Spleen (tissue), 11 donors: ENCODE data around the gene MUSTN1. TPM values are rescaled to one million over a fixed set of nuclear protein-coding genes. Genes with fewer than 3 reads are reported as not detected.

Experiments used
- DNase-seq: peaks from one replicate; pipeline ENCODE4 v3.0.0-alpha.2; 2020
- H3K27ac ChIP-seq, 8 donors: fragments of 200-600 bp; sonication (generic) in 7 of 8; 1 replicate in 4 of 8; 2 replicates in 4 of 8; pipeline versions ENCODE4 v1.5.0 to v1.8.0; 2016 to 2021; ENCODE audit warnings: inconsistent platforms in 4 of 8, mild to moderate bottlenecking in 4 of 8, moderate library complexity in 1 of 8
- H3K27me3 ChIP-seq, 7 donors: fragments of 200-600 bp; sonication (generic) in 6 of 7; replicated peaks in 1 of 7; 1 replicate in 4 of 7; 2 replicates in 3 of 7; pipeline versions ENCODE4 v1.5.0 to v1.8.0; 2016 to 2021; ENCODE audit warnings: inconsistent platforms in 3 of 7, mild to moderate bottlenecking in 1 of 7
- H3K36me3 ChIP-seq, 6 donors: fragments of 200-600 bp; sonication (generic) in 5 of 6; 1 replicate in 4 of 6; 2 replicates in 2 of 6; pipeline versions ENCODE4 v1.5.0 to v1.8.0; 2016 to 2021; ENCODE audit warnings: inconsistent platforms in 2 of 6
- H3K4me1 ChIP-seq, 6 donors: fragments of 200-600 bp; sonication (generic) in 5 of 6; 1 replicate in 3 of 6; 2 replicates in 3 of 6; pipeline versions ENCODE4 v1.5.0 to v1.8.0; 2016 to 2021; ENCODE audit warnings: inconsistent platforms in 3 of 6
- H3K4me3 ChIP-seq, 8 donors: fragments of 200-600 bp; sonication (generic) in 7 of 8; 1 replicate in 4 of 8; 2 replicates in 4 of 8; pipeline versions ENCODE4 v1.5.0 to v1.8.0; 2016 to 2021; ENCODE audit warnings: inconsistent platforms in 4 of 8, mild to moderate bottlenecking in 4 of 8, moderate library complexity in 2 of 8
- H3K9me3 ChIP-seq, 8 donors: fragments of 200-600 bp; sonication (generic) in 7 of 8; 1 replicate in 4 of 8; 2 replicates in 4 of 8; pipeline versions ENCODE4 v1.5.0 to v1.8.0; 2016 to 2021; ENCODE audit warnings: inconsistent platforms in 4 of 8
- CTCF ChIP-seq, 11 experiments: fragments of 200-600 bp in 7 of 11; fragments of 450-650 bp in 4 of 11; sonication (generic) in 4 of 11; IDR thresholded peaks in 8 of 11; conservative IDR thresholded peaks in 3 of 11; 1 replicate in 7 of 11; 2 replicates in 4 of 11; pipeline versions ENCODE4 v1.4.0 to v1.8.0; 2016 to 2021; ENCODE audit warnings: antibody characterized with exemption in 11 of 11, inconsistent platforms in 4 of 11, mild to moderate bottlenecking in 1 of 11
- POLR2A ChIP-seq, 3 donors: fragments of 450-650 bp; IDR thresholded peaks; one replicate each; pipeline ENCODE4 v1.5.1; 2017; ENCODE audit warnings: antibody characterized with exemption in 3 of 3, mild to moderate bottlenecking in 1 of 3
- POLR2AphosphoS5 ChIP-seq, 3 donors: sonication (generic); formaldehyde crosslinking; IDR thresholded peaks; one replicate each; pipeline ENCODE4 v1.5.1; 2017; ENCODE audit warnings: antibody characterized with exemption in 3 of 3
- WGBS, 5 donors: extraction: QIAGEN DNeasy Blood & Tissue Kit in 3 of 5; methylation state at CpG; one replicate each; pipeline versions ENCODE4 v1.1.5 to v1.1.7; 2013 to 2018; 5-methylcytosine and 5-hydroxymethylcytosine counted together
- intact Hi-C: fragments of 100-400 bp; cut with DNase I; formaldehyde crosslinking; loops from one replicate; pipeline ENCODE4 v1.15.0; 2023; ENCODE audit warnings: low total_unique reads
- polyA plus RNA-seq, 3 donors: library from polyadenylated mRNA; stranded (reverse); fragments of 200-250 nt; gene quantifications; one replicate each; pipeline ENCODE4 v1.2.1, GENCODE V29; 2013
- total RNA-seq, 7 donors: library from RNA; depleted of rRNA in 3 of 7; stranded (reverse); fragments of >200 nt in 3 of 7; fragmentation: NEBNext Ultra II Directional in 4 of 7; extraction: Animal tissue kit (Norgen Biotek cat#: 25700) in 4 of 7; gene quantifications; one replicate each; pipeline versions ENCODE4 v1.1.0 to v1.2.1, GENCODE V29; 2016 to 2021
- donor health status: healthy with polysubstance abuse.
- donor health status: DM: no; HTN: no; CAD: no; lungs with moderate emphysema.
- donor health status: DM: no; HTN: no; CAD: no.
- donor health status: Bipolar disorder and iron deficiency.
- donor health status: healthy.
- donor health status: DM: no; HTN: no; CAD: no.
- donor health status: DM: yes; HTN: yes; CAD: no.

MUSTN1 gene
- total and polyA plus RNA-seq, 10 donors = 2.5 to 17.8 (median 5.4) TPM; not detected in 2

GRCh38 chr3:52856666-52857065 is 21.8 kb upstream of the MUSTN1 start:
- WGBS, 5 donors = 76 to 85% (median 80%) methylated on average over 5 of the region's 5 CpGs
- no peaks in the 10 kb centered on the region for H3K9me3 ChIP-seq
- no peak overlapping the region for H3K4me3 ChIP-seq
- H3K27me3 ChIP-seq = no peaks in the 10 kb centered on the region
- DNase-seq = no peak
- TF ChIP-seq POLR2AphosphoS5 (IDR thresholded peaks at IDR 0.05) = no peak
- no peak for TF ChIP-seq POLR2A (IDR thresholded peaks at IDR 0.05)
- no peak for TF ChIP-seq CTCF (IDR thresholded peaks at IDR 0.05 in 8 of 11, conservative IDR thresholded peaks at IDR 0.05 in 3 of 11)
- H3K4me1 ChIP-seq = no peaks in the 10 kb centered on the region
- no peak overlapping the region for H3K27ac ChIP-seq
- intact Hi-C loops = no loop called here
- peaks cover 0 to 74% (median 19%) of the 10 kb centered on the region in 6 donors for H3K36me3 ChIP-seq

- Histone ChIP-seq H3K4me3 (no peak overlapping the region), H3K27ac (no peak overlapping the region), H3K27me3 (no peaks in the 10 kb centered on the region), H3K4me1 (no peaks in the 10 kb centered on the region), H3K9me3 (no peaks in the 10 kb centered on the region), H3K36me3 (peaks cover 0 to 85% (median 40%) of the 10 kb centered on the region in 6 donors)
- DNase-seq = no peak
- 92 to 100% (median 97%) methylated on average over 2 of the region's 2 CpGs for WGBS, 5 donors
- intact Hi-C loops = no loop called here
- TF ChIP-seq CTCF (IDR thresholded peaks at IDR 0.05 in 8 of 11, conservative IDR thresholded peaks at IDR 0.05 in 3 of 11) (no peak), POLR2A (IDR thresholded peaks at IDR 0.05) (no peak), POLR2AphosphoS5 (IDR thresholded peaks at IDR 0.05) (no peak)
These were observed 19.2 kb upstream of the MUSTN1 start for GRCh38 chr3:52854013-52854412.

GRCh38 chr3:52852419-52852818 is 17.6 kb upstream of the MUSTN1 start:
- peaks cover 0 to 98% (median 54%) of the 10 kb centered on the region in 6 donors for H3K36me3 ChIP-seq
- no peaks in the 10 kb centered on the region for H3K9me3 ChIP-seq
- intact Hi-C loops = no loop called here
- H3K27ac ChIP-seq = no peak overlapping the region
- TF ChIP-seq CTCF (IDR thresholded peaks at IDR 0.05 in 8 of 11, conservative IDR thresholded peaks at IDR 0.05 in 3 of 11) = no peak
- no peak for TF ChIP-seq POLR2AphosphoS5 (IDR thresholded peaks at IDR 0.05)
- no peak for TF ChIP-seq POLR2A (IDR thresholded peaks at IDR 0.05)
- 52 to 76% (median 63%) methylated on average over 2 of the region's 2 CpGs for WGBS, 5 donors
- no peaks in the 10 kb centered on the region for H3K4me1 ChIP-seq
- H3K4me3 ChIP-seq = no peak overlapping the region
- DNase-seq = peak; percentile 5
- no peaks in the 10 kb centered on the region for H3K27me3 ChIP-seq

GRCh38 chr3:52851348-52851747 is 16.5 kb upstream of the MUSTN1 start:
- peaks cover 0 to 97% (median 56%) of the 10 kb centered on the region in 6 donors for H3K36me3 ChIP-seq
- no peak overlapping the region for H3K4me3 ChIP-seq
- TF ChIP-seq POLR2AphosphoS5 (IDR thresholded peaks at IDR 0.05) (no peak), POLR2A (IDR thresholded peaks at IDR 0.05) (no peak), CTCF (IDR thresholded peaks at IDR 0.05 in 8 of 11, conservative IDR thresholded peaks at IDR 0.05 in 3 of 11) (peak in 8 of 11 experiments; percentile 34 to 59 (median 46))
- peak; percentile 30 for DNase-seq
- H3K27me3 ChIP-seq = no peaks in the 10 kb centered on the region
- 76 to 91% (median 86%) methylated on average over 3 of the region's 3 CpGs for whole genome bisulfite sequencing, 5 donors
- H3K27ac ChIP-seq = no peak overlapping the region
- H3K4me1 ChIP-seq = peaks cover 0 to 8% (median 2%) of the 10 kb centered on the region in 6 donors
- intact Hi-C loops = no loop called here
- no peaks in the 10 kb centered on the region for H3K9me3 ChIP-seq
